ENCODE results near the gene OPN3.

GRCh38 chr1:241548008-241548407, 92.2 kb downstream of the OPN3 start:
- no peak for TF ChIP-seq POLR2A (IDR thresholded peaks at IDR 0.05)
- TF ChIP-seq CTCF (IDR thresholded peaks at IDR 0.05): no peak
- TF ChIP-seq EP300 (IDR thresholded peaks at IDR 0.05): no peak

All from gastroesophageal sphincter (tissue), 3 donors.